NCI-H2081 (cell line): ENCODE measurements around the gene PLA2G7.
"Not testable (repeated sequence)": the region's sequence is repeated elsewhere in the genome, so short reads cannot be mapped to it uniquely, and the experiment has no call there.

Experiments used
- DNase-seq, 2 experiments: peaks; one replicate each; lab custom pipeline; 2025; lab: John Stamatoyannopoulos, UW

The PLA2G7 gene

GRCh38 chr6:46748940-46749503 lies 13.8 kb upstream of the PLA2G7 start:
- DNase-seq: no peak

- DNase-seq: no peak
Measured at GRCh38 chr6:46746696-46747095, 11.5 kb upstream of the PLA2G7 start, which contains the start of gene ANKRD66. TSS of gene ANKRD66 (plus strand) at chr6:46746933. CDS start at chr6:46751949, 5,016 bp downstream.

DNA sequence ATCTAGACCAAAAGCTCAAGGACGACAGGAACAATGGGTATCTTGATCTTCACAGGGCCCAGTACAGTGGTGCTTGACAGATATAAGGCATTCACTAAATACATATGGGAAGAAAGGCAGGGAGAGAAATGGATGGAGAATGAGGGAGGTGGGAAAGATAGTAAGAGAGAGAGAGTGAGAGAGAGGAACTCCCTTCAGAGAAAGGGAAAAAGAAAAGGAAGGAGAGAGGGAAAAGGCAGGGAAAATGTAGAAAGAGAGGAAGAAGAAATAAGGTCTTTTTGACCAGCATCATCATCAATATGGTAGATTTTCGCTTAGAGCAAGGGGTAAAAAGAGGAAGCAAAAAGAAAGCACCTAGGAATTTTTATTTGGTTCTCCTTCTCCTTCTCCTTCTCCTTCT lies 10.8 kb upstream of the PLA2G7 start:
- no peak for DNase-seq

DNA sequence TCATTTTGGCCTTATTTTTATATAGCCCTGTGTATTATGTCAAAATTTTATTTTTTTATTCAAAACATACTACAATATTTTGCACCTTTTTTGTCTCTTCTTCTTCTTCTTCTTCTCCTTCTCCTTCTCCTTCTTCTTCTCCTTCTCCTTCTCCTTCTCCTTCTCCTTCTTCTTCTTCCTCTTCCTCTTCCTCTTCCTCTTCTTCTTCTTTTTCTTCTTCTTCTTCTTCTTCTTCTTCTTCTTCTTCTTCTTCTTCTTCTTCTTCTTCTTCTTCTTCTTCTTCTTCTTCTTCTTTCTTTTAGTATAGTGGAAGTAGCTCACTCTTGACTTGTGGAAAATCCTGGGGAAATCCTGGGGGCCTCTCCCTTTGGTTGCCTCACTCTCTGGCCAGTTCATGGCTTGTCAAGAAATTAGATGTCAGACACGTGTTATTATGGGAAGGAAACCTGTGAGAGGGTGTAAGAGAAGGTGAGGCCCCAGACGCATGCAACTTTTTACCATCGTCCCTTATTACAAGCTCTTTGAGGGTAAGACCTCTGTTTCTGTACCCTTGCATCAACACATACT lies 9.1 kb upstream of the PLA2G7 start:
- DNase-seq: not testable (repeated sequence)

- DNase-seq: no peak
Measured at GRCh38 chr6:46743425-46744158, 8.4 kb upstream of the PLA2G7 start.

GRCh38 chr6:46741910-46742309 lies 6.7 kb upstream of the PLA2G7 start:
- no peak for DNase-seq

GRCh38 chr6:46741482-46741881 lies 6.3 kb upstream of the PLA2G7 start:
- DNase-seq: no peak

DNA sequence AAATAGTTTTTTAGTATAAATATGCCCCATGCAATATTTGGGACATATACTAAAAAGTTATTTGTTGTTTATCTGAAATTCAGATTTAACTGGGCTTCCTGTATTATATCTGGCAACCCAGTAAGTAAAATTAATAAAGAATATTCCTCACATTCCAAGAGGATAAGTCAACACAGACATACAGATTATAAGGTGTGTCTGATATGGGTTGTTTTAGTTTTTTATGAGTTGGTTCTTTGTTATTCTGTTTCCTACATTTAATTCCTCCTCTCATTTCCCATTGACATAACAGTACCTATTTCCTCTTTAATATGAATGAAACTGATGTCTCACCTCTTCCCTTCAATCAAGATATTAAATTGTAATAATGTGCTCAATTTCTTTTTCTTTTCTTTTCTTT lies 1.7 kb upstream of the PLA2G7 start:
- DNase-seq: no peak

DNA sequence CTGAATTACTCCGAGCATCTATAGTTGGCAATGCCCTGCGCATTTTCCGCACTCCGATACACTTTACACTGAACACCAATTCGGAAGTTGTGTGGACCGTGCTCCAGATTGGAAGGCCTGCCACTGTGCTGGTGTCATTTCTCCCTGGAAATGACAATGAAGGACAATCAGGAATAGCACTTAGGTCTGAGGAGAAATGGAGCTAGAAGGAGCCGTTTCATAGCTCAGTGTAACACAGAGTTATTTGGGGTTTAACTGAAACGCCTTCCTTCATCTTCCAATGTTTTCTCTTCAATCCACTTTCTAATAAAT lies 501 bp upstream of the PLA2G7 start:
- DNase-seq: no peak

- no peak for DNase-seq
Measured at GRCh38 chr6:46733341-46733801, 1.8 kb downstream of the PLA2G7 start.

GRCh38 chr6:46730921-46731461 lies 4.2 kb downstream of the PLA2G7 start:
- DNase-seq: no peak

DNA sequence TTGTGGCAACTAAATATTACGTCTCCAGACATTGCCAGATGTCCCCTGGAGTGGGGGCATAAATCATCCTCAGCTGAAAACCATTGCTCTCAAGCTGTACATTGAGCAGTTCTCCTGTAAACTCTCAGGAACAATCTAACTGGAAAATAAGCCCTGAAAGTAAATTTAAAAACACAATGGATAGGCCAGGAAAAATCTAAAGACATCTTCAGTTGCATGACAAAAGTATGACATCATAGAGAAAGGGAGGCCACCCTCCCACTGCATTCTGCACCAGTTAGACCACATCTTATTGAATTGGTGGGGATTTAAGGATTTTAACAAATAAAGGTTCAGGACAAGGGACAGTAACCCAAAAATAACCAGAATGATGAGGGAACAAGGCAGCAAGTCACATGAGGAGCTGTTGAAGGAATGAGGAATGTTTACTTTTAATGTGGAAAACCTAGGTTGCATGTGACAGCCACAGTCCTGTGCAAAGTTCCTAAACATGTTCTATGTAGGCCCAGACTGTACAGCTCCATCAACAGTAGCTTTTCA lies 5.3 kb downstream of the PLA2G7 start:
- no peak for DNase-seq

- no peak for DNase-seq
Measured at GRCh38 chr6:46720401-46720800, 14.8 kb downstream of the PLA2G7 start.

DNA sequence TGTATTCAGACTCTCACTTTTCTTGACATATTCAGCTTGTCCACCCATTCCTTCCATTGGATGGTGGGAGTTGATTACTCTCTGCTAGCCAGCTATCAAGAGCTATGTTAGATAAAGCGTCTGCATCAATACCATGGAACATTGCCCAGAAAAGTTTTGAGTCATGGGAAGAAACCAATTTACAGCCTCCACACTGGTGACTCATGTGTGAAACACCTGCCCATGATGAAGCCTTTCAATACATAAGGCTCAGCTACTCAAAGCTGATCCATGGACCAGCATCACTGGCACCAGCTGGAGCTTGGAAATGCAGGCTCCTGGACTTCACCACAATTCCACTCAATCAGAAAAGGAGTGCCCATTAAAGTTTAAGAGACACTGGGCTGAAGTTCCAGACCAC lies 16.1 kb downstream of the PLA2G7 start:
- no peak for DNase-seq

DNA sequence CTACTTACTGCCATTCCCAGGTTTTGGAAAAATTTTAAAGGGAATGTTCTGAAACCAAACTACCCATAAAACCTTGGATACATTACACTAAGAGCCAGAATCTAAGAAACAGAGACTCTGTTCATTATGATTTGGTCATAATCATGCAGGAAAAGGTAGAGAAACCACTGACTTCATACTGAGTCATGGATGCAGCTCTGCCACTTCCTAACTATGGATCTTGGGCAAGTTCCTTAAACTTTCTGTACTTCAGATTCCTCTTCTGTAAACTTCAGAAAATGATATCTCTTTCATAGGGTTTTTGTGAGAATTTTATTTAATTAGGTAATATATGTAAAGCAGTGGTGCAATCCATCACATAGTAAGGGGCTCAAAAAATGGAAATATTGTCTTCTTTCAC lies 20.0 kb downstream of the PLA2G7 start:
- DNase-seq: no peak

DNA sequence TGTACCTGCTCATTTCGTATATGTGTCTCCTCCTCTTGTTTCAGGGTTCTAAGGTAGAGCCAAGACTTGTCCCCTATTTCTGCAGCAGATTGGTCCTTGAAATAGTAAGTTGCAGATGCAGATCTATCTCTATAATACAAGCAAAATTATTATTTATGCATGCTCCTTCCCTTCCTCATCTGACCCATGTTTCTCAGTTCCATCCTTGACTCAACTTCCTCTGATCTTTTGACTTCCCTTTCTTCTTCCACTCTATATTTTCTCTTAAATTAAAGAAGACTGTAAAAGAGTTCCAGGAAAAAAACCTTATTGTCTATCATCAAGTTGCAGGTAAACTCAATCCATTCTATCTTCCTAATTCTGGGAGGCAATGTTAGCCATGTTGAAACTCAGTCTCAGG lies 23.7 kb downstream of the PLA2G7 start:
- DNase-seq: no peak

- no peak for DNase-seq
Measured at GRCh38 chr6:46706464-46706863, 28.7 kb downstream of the PLA2G7 start.

GRCh38 chr6:46704562-46704961 lies 30.6 kb downstream of the PLA2G7 start:
- DNase-seq: no peak

GRCh38 chr6:46699970-46700369 lies 35.2 kb downstream of the PLA2G7 start:
- DNase-seq: no peak

GRCh38 chr6:46690911-46691451 lies 44.2 kb downstream of the PLA2G7 start:
- DNase-seq: no peak

- DNase-seq: no peak
Measured at GRCh38 chr6:46690141-46690755, 44.9 kb downstream of the PLA2G7 start.

- DNase-seq: no peak
Measured at GRCh38 chr6:46689657-46690056, 45.5 kb downstream of the PLA2G7 start.
